NB4 (cell line): ENCODE data around the gene SUMO2.

ENCODE experiments used
- POLR2A ChIP-seq: IDR thresholded peaks from 2 replicates; pipeline ENCODE4 v1.6.1; 2011; ENCODE audit warnings: mild to moderate bottlenecking; ENCODE audit not compliant: insufficient read length; ENCODE audit errors: extremely low read depth
- TF ChIP-seq, protein P1 (sequence below): IDR thresholded peaks from one replicate; pipeline ENCODE4 v1.5.1; 2012; ENCODE audit warnings: low read depth, low read length
- TF ChIP-seq, protein P2 (sequence below): IDR thresholded peaks from 2 replicates; pipeline ENCODE4 v1.6.1; 2011; ENCODE audit warnings: low read depth, low read length

DNA sequence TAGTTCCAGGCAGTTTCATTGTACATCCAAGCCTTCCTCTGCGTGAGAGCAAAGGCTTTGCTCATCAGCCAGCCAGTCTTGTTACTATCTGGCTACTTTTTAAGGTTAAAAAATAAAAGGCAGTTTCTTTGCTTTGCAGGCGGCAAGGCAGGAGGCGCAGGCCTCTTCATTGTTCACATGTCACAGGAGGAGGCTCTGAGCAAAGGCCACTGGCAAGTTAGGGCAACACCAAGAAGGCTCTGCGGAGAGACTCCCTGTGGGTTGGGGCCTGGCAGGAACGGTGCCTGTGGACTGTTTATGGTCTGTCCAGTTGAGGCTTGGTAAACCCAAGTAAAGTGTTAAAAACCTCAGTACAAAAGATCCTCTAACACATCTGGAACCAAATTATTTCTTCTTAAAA is 47.3 kb downstream of the SUMO2 start:
- TF ChIP-seq, protein P1, sequence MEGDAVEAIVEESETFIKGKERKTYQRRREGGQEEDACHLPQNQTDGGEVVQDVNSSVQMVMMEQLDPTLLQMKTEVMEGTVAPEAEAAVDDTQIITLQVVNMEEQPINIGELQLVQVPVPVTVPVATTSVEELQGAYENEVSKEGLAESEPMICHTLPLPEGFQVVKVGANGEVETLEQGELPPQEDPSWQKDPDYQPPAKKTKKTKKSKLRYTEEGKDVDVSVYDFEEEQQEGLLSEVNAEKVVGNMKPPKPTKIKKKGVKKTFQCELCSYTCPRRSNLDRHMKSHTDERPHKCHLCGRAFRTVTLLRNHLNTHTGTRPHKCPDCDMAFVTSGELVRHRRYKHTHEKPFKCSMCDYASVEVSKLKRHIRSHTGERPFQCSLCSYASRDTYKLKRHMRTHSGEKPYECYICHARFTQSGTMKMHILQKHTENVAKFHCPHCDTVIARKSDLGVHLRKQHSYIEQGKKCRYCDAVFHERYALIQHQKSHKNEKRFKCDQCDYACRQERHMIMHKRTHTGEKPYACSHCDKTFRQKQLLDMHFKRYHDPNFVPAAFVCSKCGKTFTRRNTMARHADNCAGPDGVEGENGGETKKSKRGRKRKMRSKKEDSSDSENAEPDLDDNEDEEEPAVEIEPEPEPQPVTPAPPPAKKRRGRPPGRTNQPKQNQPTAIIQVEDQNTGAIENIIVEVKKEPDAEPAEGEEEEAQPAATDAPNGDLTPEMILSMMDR = no peak
- no peak for TF ChIP-seq POLR2A
- TF ChIP-seq, protein P2, sequence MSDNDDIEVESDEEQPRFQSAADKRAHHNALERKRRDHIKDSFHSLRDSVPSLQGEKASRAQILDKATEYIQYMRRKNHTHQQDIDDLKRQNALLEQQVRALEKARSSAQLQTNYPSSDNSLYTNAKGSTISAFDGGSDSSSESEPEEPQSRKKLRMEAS = no peak
